Measurements from ENCODE around the gene MGME1. TPM values are rescaled to one million over a fixed set of nuclear protein-coding genes. Genes with fewer than 3 reads are reported as not detected.

Gene MGME1
- total RNA-seq = 5.4 and 9.4 TPM in 2 replicates

DNA sequence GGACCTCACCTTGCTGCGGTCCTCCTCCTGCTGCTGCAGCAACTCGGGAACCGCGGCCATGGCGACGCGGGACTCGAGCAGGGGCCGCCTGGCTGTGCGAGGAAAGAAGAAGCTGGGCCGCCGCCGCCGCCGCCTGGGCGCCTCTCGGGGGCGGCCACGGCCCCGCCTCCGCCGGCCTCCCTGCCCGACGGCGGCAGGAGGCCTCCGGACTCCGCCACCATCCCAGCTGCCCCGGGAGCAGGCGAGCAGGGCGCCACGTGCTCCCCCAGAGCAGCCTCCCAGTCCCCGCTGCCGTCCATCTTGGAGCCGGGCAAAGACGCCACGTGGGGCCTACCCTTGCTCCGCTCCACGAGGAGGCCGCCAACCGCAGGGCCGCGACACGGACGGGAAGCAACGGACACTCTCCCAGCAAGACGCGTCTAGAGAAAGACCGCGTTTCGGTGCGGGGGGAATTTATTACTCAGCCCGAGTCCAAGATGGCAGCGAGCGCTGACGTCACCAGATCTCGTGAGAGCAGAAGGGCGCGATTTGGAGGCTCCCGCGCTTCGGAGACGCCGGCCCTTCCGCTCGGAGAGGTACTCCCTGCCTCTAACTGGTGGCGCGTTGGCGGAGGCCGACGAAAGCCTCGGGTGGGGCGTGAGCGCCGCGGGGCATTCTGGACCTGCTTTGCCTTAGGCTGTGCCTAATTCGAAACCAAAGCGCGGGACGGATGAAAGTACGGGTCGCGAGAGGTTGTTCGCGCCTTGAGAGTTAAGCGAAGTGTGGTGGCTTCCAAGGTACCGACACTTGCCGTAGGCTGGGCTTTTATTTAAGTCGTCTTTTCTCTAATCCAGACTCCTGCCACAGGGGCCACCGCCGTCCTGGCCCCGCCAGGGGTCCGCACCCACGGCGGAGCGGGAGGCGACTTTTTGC is at the start of gene MGME1, which contains the start of gene SNX5:
Gene MGME1, plus strand, starts transcription at position 653 of the 912 bp plus-strand sequence. CDS start 842 bp downstream, outside the sequence.
Gene SNX5, minus strand, starts transcription at position 429 of the 912 bp plus-strand sequence. Its CDS starts 369 bp downstream, at position 60.

Other genes with a start within 250 kb of the MGME1 start
- 70.3 and 91.2 TPM in 2 replicates for gene SNX5, start 224 bp upstream of the MGME1 start, total RNA-seq
- not detected in 2 replicates for gene OVOL2, start 88.9 kb downstream of the MGME1 start, total RNA-seq
- gene KAT14, start 168.8 kb downstream of the MGME1 start, total RNA-seq = 8.3 and 10.0 TPM in 2 replicates
- gene PET117, start 168.8 kb downstream of the MGME1 start, total RNA-seq = 5.1 and 8.4 TPM in 2 replicates